Neural cell (in vitro differentiated cells): ENCODE measurements around the gene CRIM1.

ENCODE experiments used
- EZH2 ChIP-seq: fragments of 200-600, 300-800 bp; shearing (Covaris generic), sonication (generic); IDR thresholded peaks from 2 replicates; pipeline ENCODE4 v1.6.1; 2014; ENCODE audit warnings: antibody characterized with exemption, low read length, borderline replicate concordance, mild to moderate bottlenecking; ENCODE audit not compliant: insufficient read depth, poor library complexity, severe bottlenecking
- MXI1 ChIP-seq: fragments of 450-650 bp; conservative IDR thresholded peaks from 2 replicates; pipeline ENCODE4 v1.6.1; 2014; ENCODE audit warnings: antibody characterized with exemption, mild to moderate bottlenecking; ENCODE audit not compliant: poor library complexity, severe bottlenecking
- TF ChIP-seq, protein P1 (sequence below): fragments of 450-650 bp; IDR thresholded peaks from 2 replicates; pipeline ENCODE4 v1.5.1; 2014; ENCODE audit warnings: antibody characterized with exemption, mild to moderate bottlenecking, moderate library complexity; ENCODE audit not compliant: poor library complexity, severe bottlenecking
- TF ChIP-seq, protein P2 (sequence below): IDR thresholded peaks from 2 replicates; pipeline ENCODE4 v1.6.1; 2012; ENCODE audit warnings: borderline replicate concordance

DNA sequence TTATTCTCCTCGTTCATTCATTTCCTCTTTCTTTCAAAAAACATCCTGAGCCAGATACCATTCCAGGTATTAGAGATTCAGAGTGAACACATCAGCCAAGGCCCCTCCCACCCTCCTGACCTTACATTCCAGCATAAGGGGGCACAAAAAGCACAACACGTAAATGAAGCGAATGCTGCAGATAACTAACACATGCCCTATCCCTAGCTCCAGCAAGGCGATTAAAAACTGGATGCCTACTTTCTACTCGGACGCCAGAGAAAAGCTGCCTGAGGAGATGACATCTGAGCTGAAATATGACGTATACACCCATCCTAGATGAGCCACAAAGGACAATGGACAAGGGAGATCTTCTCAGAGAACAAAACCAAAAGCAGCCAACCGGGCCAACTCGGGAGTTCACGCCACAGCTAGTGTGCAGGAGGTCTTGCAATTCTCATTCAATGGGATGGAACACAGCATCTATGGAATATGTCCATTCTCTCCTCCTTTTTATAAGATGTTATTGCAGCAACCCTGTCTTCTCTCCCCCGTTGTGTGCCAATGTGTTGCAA is 208.9 kb downstream of the CRIM1 start:
- TF ChIP-seq MXI1 (no peak), EZH2 (no peak)
- TF ChIP-seq, protein P1, sequence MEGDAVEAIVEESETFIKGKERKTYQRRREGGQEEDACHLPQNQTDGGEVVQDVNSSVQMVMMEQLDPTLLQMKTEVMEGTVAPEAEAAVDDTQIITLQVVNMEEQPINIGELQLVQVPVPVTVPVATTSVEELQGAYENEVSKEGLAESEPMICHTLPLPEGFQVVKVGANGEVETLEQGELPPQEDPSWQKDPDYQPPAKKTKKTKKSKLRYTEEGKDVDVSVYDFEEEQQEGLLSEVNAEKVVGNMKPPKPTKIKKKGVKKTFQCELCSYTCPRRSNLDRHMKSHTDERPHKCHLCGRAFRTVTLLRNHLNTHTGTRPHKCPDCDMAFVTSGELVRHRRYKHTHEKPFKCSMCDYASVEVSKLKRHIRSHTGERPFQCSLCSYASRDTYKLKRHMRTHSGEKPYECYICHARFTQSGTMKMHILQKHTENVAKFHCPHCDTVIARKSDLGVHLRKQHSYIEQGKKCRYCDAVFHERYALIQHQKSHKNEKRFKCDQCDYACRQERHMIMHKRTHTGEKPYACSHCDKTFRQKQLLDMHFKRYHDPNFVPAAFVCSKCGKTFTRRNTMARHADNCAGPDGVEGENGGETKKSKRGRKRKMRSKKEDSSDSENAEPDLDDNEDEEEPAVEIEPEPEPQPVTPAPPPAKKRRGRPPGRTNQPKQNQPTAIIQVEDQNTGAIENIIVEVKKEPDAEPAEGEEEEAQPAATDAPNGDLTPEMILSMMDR: no peak
- TF ChIP-seq, protein P2, sequence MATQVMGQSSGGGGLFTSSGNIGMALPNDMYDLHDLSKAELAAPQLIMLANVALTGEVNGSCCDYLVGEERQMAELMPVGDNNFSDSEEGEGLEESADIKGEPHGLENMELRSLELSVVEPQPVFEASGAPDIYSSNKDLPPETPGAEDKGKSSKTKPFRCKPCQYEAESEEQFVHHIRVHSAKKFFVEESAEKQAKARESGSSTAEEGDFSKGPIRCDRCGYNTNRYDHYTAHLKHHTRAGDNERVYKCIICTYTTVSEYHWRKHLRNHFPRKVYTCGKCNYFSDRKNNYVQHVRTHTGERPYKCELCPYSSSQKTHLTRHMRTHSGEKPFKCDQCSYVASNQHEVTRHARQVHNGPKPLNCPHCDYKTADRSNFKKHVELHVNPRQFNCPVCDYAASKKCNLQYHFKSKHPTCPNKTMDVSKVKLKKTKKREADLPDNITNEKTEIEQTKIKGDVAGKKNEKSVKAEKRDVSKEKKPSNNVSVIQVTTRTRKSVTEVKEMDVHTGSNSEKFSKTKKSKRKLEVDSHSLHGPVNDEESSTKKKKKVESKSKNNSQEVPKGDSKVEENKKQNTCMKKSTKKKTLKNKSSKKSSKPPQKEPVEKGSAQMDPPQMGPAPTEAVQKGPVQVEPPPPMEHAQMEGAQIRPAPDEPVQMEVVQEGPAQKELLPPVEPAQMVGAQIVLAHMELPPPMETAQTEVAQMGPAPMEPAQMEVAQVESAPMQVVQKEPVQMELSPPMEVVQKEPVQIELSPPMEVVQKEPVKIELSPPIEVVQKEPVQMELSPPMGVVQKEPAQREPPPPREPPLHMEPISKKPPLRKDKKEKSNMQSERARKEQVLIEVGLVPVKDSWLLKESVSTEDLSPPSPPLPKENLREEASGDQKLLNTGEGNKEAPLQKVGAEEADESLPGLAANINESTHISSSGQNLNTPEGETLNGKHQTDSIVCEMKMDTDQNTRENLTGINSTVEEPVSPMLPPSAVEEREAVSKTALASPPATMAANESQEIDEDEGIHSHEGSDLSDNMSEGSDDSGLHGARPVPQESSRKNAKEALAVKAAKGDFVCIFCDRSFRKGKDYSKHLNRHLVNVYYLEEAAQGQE: no peak
